HFF-Myc (cell line): ENCODE data around the gene TRABD2B.

Source experiments
- DNase-seq: peaks from one replicate; pipeline ENCODE4 v3.0.0-alpha.2; 2011; ENCODE audit warnings: low read depth; ENCODE audit errors: extremely low read depth
- H3K4me3 ChIP-seq: replicated peaks from 2 replicates; pipeline ENCODE4 v1.5.1; 2011; ENCODE audit warnings: low read depth, mild to moderate bottlenecking, control low read depth, low read length
- CTCF ChIP-seq: IDR thresholded peaks from 2 replicates; pipeline ENCODE4 v1.5.1; 2012; ENCODE audit warnings: mild to moderate bottlenecking, low read depth, low read length, control low read depth; ENCODE audit errors: missing control alignments

Gene TRABD2B

GRCh38 chr1:47803815-47804501 lies 193.2 kb downstream of the TRABD2B start:
- DNase-seq = no peak
- H3K4me3 ChIP-seq = no peak overlapping the region
- no peak for TF ChIP-seq CTCF

GRCh38 chr1:47797575-47797974 lies 199.6 kb downstream of the TRABD2B start:
- no peak for DNase-seq
- TF ChIP-seq CTCF = no peak
- no peak overlapping the region for H3K4me3 ChIP-seq

GRCh38 chr1:47796626-47797025 lies 200.6 kb downstream of the TRABD2B start:
- TF ChIP-seq CTCF = no peak
- H3K4me3 ChIP-seq = no peak overlapping the region
- no peak for DNase-seq

- H3K4me3 ChIP-seq = no peak overlapping the region
- no peak for TF ChIP-seq CTCF
- DNase-seq = no peak
Measured at GRCh38 chr1:47795102-47795501, 202.1 kb downstream of the TRABD2B start.

- DNase-seq = no peak
- no peak overlapping the region for H3K4me3 ChIP-seq
- no peak for TF ChIP-seq CTCF
Measured at GRCh38 chr1:47794530-47794929, 202.7 kb downstream of the TRABD2B start.

GRCh38 chr1:47794081-47794480 lies 203.1 kb downstream of the TRABD2B start:
- no peak for TF ChIP-seq CTCF
- no peak for DNase-seq
- H3K4me3 ChIP-seq = no peak overlapping the region

GRCh38 chr1:47793563-47793962 lies 203.6 kb downstream of the TRABD2B start:
- TF ChIP-seq CTCF = no peak
- DNase-seq = no peak
- H3K4me3 ChIP-seq = no peak overlapping the region
